CD8-positive, alpha-beta memory T cell (primary cell): ENCODE results near the gene GPR155. TPM values are rescaled to one million over a fixed set of nuclear protein-coding genes. Genes with fewer than 3 reads are reported as not detected.
"Not testable (repeated sequence)": the region's sequence is repeated elsewhere in the genome, so short reads cannot be mapped to it uniquely, and the experiment has no call there.

Experiments used
- CTCF ChIA-PET: fragments of 350-600 bp; sonication (Branson Sonifier 250); formaldehyde crosslinking; loops from one replicate; lab custom pipeline; 2021; ENCODE audit warnings: antibody characterized with exemption; lab: Charles Lee
- POLR2A ChIA-PET: fragments of 350-600 bp; sonication (Branson Sonifier 250); formaldehyde crosslinking; loops from one replicate; lab custom pipeline; 2021; ENCODE audit warnings: antibody characterized with exemption; lab: Charles Lee
- DNase-seq, 5 donors: peaks; one replicate each; pipeline versions ENCODE4 v3.0.0 to v3.0.0-alpha.2; 2020 to 2022; ENCODE audit warnings: mixed read lengths in 1 of 5
- H3K27ac ChIP-seq: one replicate; pipeline ENCODE4 v1.7.0; 2013; ENCODE audit warnings: low read depth, mild to moderate bottlenecking, low read length, moderate library complexity
- H3K27me3 ChIP-seq: 2 replicates; pipeline ENCODE4 v1.7.0; 2013; ENCODE audit warnings: low read length, mild to moderate bottlenecking; ENCODE audit not compliant: insufficient read depth, poor library complexity, severe bottlenecking
- H3K36me3 ChIP-seq: 2 replicates; pipeline ENCODE4 v1.7.0; 2013; ENCODE audit warnings: mild to moderate bottlenecking, low read length, moderate library complexity; ENCODE audit not compliant: insufficient read depth
- H3K4me1 ChIP-seq: 2 replicates; pipeline ENCODE4 v1.7.0; 2013; ENCODE audit warnings: mild to moderate bottlenecking, low read length, moderate library complexity; ENCODE audit not compliant: insufficient read depth
- H3K4me3 ChIP-seq: 2 replicates; pipeline ENCODE4 v1.7.0; 2013; ENCODE audit warnings: mild to moderate bottlenecking, low read length
- H3K9me3 ChIP-seq: 2 replicates; pipeline ENCODE4 v1.7.0; 2013; ENCODE audit warnings: mild to moderate bottlenecking, low read length
- H3K27ac Mint-ChIP-seq, 8 donors: one replicate each; pipeline ENCODE4 v1.8.0; 2020 to 2021; ENCODE audit warnings: mixed read lengths in 8 of 8, mild to moderate bottlenecking in 6 of 8, inconsistent platforms in 3 of 8, moderate library complexity in 3 of 8
- H3K27me3 Mint-ChIP-seq, 2 donors: one replicate each; pipeline ENCODE4 v1.8.0; 2020 to 2021; ENCODE audit warnings: mixed read lengths in 2 of 2, mild to moderate bottlenecking in 1 of 2, moderate library complexity in 1 of 2
- H3K36me3 Mint-ChIP-seq, 3 donors: one replicate each; pipeline ENCODE4 v1.8.0; 2020 to 2021; ENCODE audit warnings: mixed read lengths in 3 of 3, inconsistent platforms in 1 of 3, mild to moderate bottlenecking in 1 of 3
- H3K4me1 Mint-ChIP-seq, 3 donors: one replicate each; pipeline ENCODE4 v1.8.0; 2020 to 2021; ENCODE audit warnings: mixed read lengths in 3 of 3, inconsistent platforms in 1 of 3, mild to moderate bottlenecking in 1 of 3
- H3K4me3 Mint-ChIP-seq, 7 donors: one replicate each; pipeline ENCODE4 v1.8.0; 2020 to 2021; ENCODE audit warnings: mixed read lengths in 7 of 7, mild to moderate bottlenecking in 6 of 7, moderate library complexity in 4 of 7, inconsistent platforms in 2 of 7
- H3K9me3 Mint-ChIP-seq, 5 donors: one replicate each; pipeline ENCODE4 v1.8.0; 2020 to 2022; ENCODE audit warnings: mixed read lengths in 5 of 5, mild to moderate bottlenecking in 3 of 5, moderate library complexity in 2 of 5, inconsistent platforms in 1 of 5
- polyA plus RNA-seq: library from polyadenylated mRNA; unstranded; fragments of 300-500 nt; fragmentation: Illumina TruSeq; gene quantifications from one replicate; pipeline ENCODE4 v1.2.3, GENCODE V29; 2021
- total RNA-seq, 2 experiments: library from RNA; stranded (reverse); gene quantifications; one replicate each; pipeline ENCODE4 v1.2.3, GENCODE V29; 2021

The GPR155 gene
- total and polyA plus RNA-seq, 3 experiments from 2014 or later, result 4.5 to 12.6 (median 6.2) TPM

DNA sequence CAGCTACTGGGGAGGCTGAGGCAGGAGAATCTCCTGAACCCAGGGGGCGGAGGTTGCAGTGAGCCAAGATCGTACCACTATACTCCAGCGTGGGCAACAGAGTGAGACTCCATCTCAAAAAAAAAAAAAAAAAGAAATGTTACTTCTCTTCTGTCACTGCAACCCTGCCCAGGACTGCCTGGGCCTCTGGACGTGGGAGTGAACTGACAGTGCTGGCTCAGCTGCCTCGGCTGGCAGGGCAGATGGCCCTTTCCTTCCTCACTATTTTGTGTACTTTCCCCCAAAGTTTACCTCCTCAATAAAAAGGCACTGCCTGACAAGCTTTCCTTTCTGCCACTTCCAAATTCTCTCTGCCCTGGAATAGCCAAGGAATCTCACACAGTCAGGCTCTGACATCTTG lies 12.5 kb upstream of the GPR155 start:
- H3K36me3 Mint-ChIP-seq, result peaks cover 0 to 6% (median 0%) of the 10 kb centered on the region in 3 donors
- H3K27ac Mint-ChIP-seq, result peak overlapping the region in 3 of 8 donors; percentile 57 to 84 (median 66)
- no peak overlapping the region for H3K27ac ChIP-seq
- no peaks in the 10 kb centered on the region for H3K9me3 ChIP-seq
- DNase-seq, result no peak
- no peak overlapping the region for H3K4me3 Mint-ChIP-seq
- ChIA-PET POLR2A (no interaction called here), CTCF (interaction anchor here (1.3 to 1.4 kb wide), 2 partner anchors 10 to 15 kb away, joined by 3 to 4 read pairs; no protein-coding TSS in a partner anchor)
- H3K9me3 Mint-ChIP-seq, result no peaks in the 10 kb centered on the region
- H3K27me3 Mint-ChIP-seq, result no peaks in the 10 kb centered on the region
- peaks cover 19% of the 10 kb centered on the region for H3K4me1 ChIP-seq
- H3K4me1 Mint-ChIP-seq, result peaks cover 22 to 24% (median 22%) of the 10 kb centered on the region in 3 donors
- no peaks in the 10 kb centered on the region for H3K36me3 ChIP-seq
- no peak overlapping the region for H3K4me3 ChIP-seq
- H3K27me3 ChIP-seq, result no peaks in the 10 kb centered on the region

DNA sequence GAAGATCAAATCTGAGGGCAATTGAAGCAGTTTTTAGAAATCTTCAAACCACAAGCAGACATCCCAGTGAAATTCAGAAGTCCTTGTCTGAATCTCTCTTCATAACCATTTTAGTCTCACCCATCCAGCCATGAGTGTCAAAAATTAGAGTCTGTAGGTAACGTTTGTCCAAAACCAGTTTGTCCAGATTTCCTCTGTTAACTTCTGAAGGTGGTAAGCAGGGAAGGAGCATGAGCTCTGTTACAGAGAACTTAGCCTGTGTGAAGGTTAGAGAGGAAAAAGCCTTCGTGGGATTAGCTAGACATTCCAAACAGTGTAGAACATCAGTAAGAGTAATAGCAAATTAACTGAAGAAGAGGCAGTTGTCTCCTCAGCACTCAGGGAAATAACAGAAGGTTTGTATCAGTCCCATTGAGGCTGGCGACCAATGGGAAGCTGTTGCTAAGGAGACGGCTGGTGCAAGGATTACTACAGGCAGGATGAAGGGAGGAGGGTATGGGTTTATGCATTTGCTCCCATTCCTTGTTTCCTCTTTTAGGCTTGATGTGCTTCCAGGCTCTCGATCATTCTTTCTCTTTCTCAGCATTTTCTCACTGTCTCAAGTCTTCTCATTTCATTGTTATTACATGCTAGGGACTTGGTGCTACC lies 8.7 kb upstream of the GPR155 start:
- no peaks in the 10 kb centered on the region for H3K27me3 ChIP-seq
- H3K27ac ChIP-seq, result no peak overlapping the region
- Mint-ChIP-seq H3K27me3 (no peaks in the 10 kb centered on the region), H3K36me3 (peaks cover 0 to 6% (median 0%) of the 10 kb centered on the region in 3 donors), H3K4me3 (peak overlapping the region in 4 of 7 donors; percentile 4 to 50 (median 18)), H3K9me3 (no peaks in the 10 kb centered on the region), H3K4me1 (peaks cover 56 to 62% (median 61%) of the 10 kb centered on the region in 3 donors), H3K27ac (peak overlapping the region; percentile 87 to 99 (median 94))
- ChIA-PET CTCF (interaction anchor here (0.6 to 1.5 kb wide), 4 partner anchors 11 to 79 kb away, joined by 3 to 4 read pairs (median 3); no protein-coding TSS in a partner anchor), POLR2A (no interaction called here)
- no peaks in the 10 kb centered on the region for H3K36me3 ChIP-seq
- no peak overlapping the region for H3K4me3 ChIP-seq
- peaks cover 53% of the 10 kb centered on the region for H3K4me1 ChIP-seq
- no peaks in the 10 kb centered on the region for H3K9me3 ChIP-seq
- no peak for DNase-seq

DNA sequence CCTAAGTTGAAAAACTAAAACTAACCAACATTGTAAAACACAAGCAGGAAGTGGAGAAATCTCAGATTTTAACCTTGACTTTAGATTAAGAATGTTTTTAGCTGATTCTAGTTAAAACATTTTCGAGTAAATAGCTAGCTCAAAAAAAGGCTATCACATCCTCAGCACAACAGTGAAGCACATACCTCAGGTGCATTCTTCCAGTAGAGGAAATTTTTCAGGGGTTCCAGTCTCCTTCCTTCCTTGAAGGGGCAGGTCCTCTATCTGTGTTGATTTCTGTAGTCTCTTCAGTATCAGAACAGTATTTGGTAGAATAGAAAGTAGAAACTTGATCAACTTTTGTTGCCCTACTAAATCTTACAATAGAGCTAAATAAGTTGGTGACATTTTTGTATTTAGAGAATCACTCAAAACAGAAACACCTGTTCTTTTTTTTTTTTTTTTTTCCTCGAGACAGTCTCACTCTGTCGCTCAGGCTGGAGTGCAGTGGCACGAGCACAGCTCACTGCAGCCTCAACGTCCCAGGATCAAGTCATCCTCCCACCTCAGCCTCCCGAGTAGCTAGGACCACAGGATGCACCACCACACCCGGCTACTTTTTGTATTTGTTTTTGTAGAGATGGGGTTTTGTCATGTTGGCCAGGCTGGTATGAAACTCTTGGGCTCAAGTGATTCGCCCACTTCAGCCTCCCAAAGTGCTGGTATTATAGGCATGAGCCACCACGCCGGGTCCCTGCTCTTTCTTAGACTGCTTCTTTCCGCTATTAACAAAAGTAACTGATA lies 6.9 kb upstream of the GPR155 start:
- Histone ChIP-seq H3K36me3 (no peaks in the 10 kb centered on the region), H3K4me1 (peaks cover 70% of the 10 kb centered on the region), H3K27ac (peak overlapping the region; percentile 70), H3K27me3 (no peaks in the 10 kb centered on the region), H3K4me3 (peak overlapping the region; percentile 60), H3K9me3 (no peaks in the 10 kb centered on the region)
- no peak for DNase-seq
- peaks cover 69 to 78% (median 77%) of the 10 kb centered on the region in 3 donors for H3K4me1 Mint-ChIP-seq
- POLR2A ChIA-PET, result interaction anchor here (0.6 to 2.2 kb wide), 17 partner anchors 8 to 583 kb away, joined by 3 to 13 read pairs (median 4); partner anchors contain the start of gene WIPF1
- H3K27ac Mint-ChIP-seq, result peak overlapping the region; percentile 87 to 99 (median 97)
- H3K9me3 Mint-ChIP-seq, result no peaks in the 10 kb centered on the region
- H3K27me3 Mint-ChIP-seq, result no peaks in the 10 kb centered on the region
- CTCF ChIA-PET, result interaction anchor here (0.9 to 2.5 kb wide), 12 partner anchors 9 to 194 kb away, joined by 3 to 13 read pairs (median 4); partner anchors contain the start of gene WIPF1
- no peaks in the 10 kb centered on the region for H3K36me3 Mint-ChIP-seq
- peak overlapping the region; percentile 84 to 93 (median 91) for H3K4me3 Mint-ChIP-seq

DNA sequence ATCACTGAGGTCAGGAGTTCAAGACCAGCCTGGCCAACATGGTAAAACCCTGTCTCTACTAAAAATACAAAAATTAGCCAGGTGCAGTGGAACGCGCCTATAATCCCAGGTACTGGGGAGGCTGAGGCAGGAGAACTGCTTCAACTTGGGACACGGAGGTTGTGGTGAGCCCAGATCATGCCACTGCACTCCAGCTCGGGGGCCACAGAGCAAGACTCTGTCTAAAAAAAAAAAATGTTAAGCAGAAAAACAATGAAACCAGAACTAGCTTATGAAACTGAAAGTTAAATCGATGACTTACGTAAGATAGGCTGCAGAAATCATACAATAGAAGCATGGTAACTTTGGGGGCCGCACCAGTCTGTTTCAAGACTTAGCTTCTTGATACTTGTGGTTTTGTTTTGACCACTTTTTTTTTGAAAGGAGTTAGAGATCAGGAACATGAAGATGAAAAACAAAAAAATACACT lies 6.2 kb upstream of the GPR155 start:
- H3K9me3 Mint-ChIP-seq, result no peaks in the 10 kb centered on the region
- peak overlapping the region; percentile 87 to 99 (median 97) for H3K27ac Mint-ChIP-seq
- Histone ChIP-seq H3K4me1 (peaks cover 78% of the 10 kb centered on the region), H3K9me3 (no peaks in the 10 kb centered on the region), H3K27me3 (no peaks in the 10 kb centered on the region), H3K36me3 (no peaks in the 10 kb centered on the region), H3K4me3 (peak overlapping the region; percentile 60), H3K27ac (peak overlapping the region; percentile 70)
- peaks cover 75 to 86% (median 84%) of the 10 kb centered on the region in 3 donors for H3K4me1 Mint-ChIP-seq
- peak overlapping the region; percentile 84 to 93 (median 91) for H3K4me3 Mint-ChIP-seq
- H3K36me3 Mint-ChIP-seq, result no peaks in the 10 kb centered on the region
- peak; percentile 43 to 87 (median 83) for DNase-seq
- ChIA-PET POLR2A (interaction anchor here (0.6 to 2.2 kb wide), 16 partner anchors 9 to 191 kb away, joined by 3 to 13 read pairs (median 5); partner anchors contain the start of gene WIPF1), CTCF (interaction anchor here (1.0 to 2.5 kb wide), 11 partner anchors 9 to 194 kb away, joined by 3 to 13 read pairs (median 4); partner anchors contain the start of gene WIPF1)
- no peaks in the 10 kb centered on the region for H3K27me3 Mint-ChIP-seq

DNA sequence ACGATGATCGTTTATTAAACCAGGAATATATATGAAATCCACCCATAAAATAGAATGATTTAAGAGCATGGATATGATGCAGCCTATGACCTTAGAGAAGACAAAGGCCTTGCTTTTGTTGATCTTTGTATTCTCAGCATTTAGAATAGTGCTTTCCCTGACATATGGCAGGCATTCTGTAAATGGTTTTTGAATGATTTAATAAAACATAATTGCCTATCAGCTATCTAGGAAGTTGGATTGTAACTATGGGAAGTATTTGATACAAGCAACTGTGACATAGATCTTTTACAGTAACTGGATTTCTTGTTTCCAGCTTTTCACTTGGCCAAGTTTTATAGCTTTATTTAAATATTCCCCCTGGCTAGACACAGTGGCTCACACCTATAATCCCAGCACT lies 5.1 kb upstream of the GPR155 start:
- H3K4me3 Mint-ChIP-seq, result peak overlapping the region; percentile 11 to 91 (median 43)
- POLR2A ChIA-PET, result interaction anchor here (0.5 to 2.2 kb wide), 3 partner anchors 18 to 63 kb away, joined by 3 to 6 read pairs (median 6); no protein-coding TSS in a partner anchor

DNA sequence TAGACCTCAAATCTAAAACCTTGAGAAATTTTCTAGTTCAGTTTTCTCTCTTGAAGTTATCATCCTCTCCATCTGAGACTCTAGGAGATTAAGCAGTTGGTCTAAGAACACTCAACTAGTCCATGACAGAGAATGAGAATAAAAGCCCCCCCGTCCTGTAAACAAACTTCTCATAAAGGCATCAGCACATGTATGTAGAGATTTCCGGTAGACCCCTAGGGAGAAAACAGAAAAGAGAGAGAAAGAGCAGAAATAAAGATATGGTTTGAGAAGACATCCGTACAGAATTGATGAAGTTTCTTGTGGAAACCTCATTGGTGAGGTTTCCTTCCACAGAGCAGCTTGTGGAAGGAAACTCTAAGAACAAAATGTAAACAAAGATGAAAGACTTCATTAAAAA lies 3.2 kb upstream of the GPR155 start:
- peaks cover 79% of the 10 kb centered on the region for H3K4me1 ChIP-seq
- peak overlapping the region; percentile 72 to 94 (median 88) for H3K27ac Mint-ChIP-seq
- peak overlapping the region; percentile 77 to 100 (median 85) for H3K4me3 Mint-ChIP-seq
- H3K36me3 ChIP-seq, result no peaks in the 10 kb centered on the region
- H3K27me3 Mint-ChIP-seq, result no peaks in the 10 kb centered on the region
- no peaks in the 10 kb centered on the region for H3K27me3 ChIP-seq
- POLR2A ChIA-PET, result interaction anchor here (1.1 kb wide), 1 partner anchor 14 kb away, joined by 5 read pairs; no protein-coding TSS in a partner anchor
- H3K4me3 ChIP-seq, result peak overlapping the region; percentile 16
- H3K4me1 Mint-ChIP-seq, result peaks cover 79 to 90% (median 89%) of the 10 kb centered on the region in 3 donors
- CTCF ChIA-PET, result interaction anchor here (1.8 kb wide), 1 partner anchor 27 kb away, joined by 5 read pairs; no protein-coding TSS in a partner anchor
- peak overlapping the region; percentile 2 for H3K27ac ChIP-seq
- no peaks in the 10 kb centered on the region for H3K9me3 Mint-ChIP-seq
- H3K9me3 ChIP-seq, result no peaks in the 10 kb centered on the region
- DNase-seq, result peak in 2 of 5 donors; percentile 21 to 34
- H3K36me3 Mint-ChIP-seq, result peaks cover 0 to 11% (median 0%) of the 10 kb centered on the region in 3 donors

More for the DNA sequence above, 5.1 kb upstream of the GPR155 start:
- Histone ChIP-seq H3K4me3 (no peak overlapping the region), H3K36me3 (no peaks in the 10 kb centered on the region), H3K9me3 (no peaks in the 10 kb centered on the region), H3K4me1 (peaks cover 85% of the 10 kb centered on the region), H3K27me3 (no peaks in the 10 kb centered on the region), H3K27ac (no peak overlapping the region)
- CTCF ChIA-PET, result interaction anchor here (1.3 to 1.5 kb wide), 2 partner anchors 30 to 56 kb away, joined by 6 read pairs; no protein-coding TSS in a partner anchor
- Mint-ChIP-seq H3K27me3 (no peaks in the 10 kb centered on the region), H3K4me1 (peaks cover 82 to 95% (median 94%) of the 10 kb centered on the region in 3 donors), H3K9me3 (no peaks in the 10 kb centered on the region), H3K27ac (peak overlapping the region; percentile 71 to 99 (median 94)), H3K36me3 (peaks cover 0 to 3% (median 0%) of the 10 kb centered on the region in 3 donors)
- DNase-seq, result no peak

DNA sequence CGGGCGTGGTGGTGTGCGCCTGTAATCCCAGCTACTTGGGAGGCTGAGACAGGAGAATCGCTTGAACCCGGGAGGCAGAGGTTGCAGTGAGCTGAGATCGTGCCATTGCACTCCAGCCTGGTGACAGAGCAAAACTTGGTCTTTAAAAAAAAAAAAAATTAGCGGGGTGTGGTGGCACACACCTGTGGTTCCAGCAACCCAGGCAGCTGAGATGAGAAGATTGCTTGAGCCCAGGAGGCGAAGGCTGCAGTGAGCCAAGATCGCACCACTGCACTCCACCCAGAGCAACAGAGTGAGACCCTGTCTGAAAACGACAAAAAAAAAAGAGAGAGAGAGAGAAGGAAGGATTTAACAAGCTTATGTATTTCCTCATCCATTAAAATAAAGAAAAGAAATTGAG lies 2.7 kb upstream of the GPR155 start:
- H3K27ac ChIP-seq, result peak overlapping the region; percentile 2
- Mint-ChIP-seq H3K4me3 (peak overlapping the region; percentile 77 to 100 (median 85)), H3K27ac (peak overlapping the region; percentile 72 to 94 (median 88)), H3K36me3 (peaks cover 0 to 11% (median 0%) of the 10 kb centered on the region in 3 donors), H3K4me1 (peaks cover 80 to 90% (median 89%) of the 10 kb centered on the region in 3 donors)
- CTCF ChIA-PET, result interaction anchor here (0.7 to 1.8 kb wide), 2 partner anchors 26 to 59 kb away, joined by 3 to 5 read pairs; no protein-coding TSS in a partner anchor
- H3K27me3 Mint-ChIP-seq, H3K9me3 Mint-ChIP-seq, H3K9me3 ChIP-seq, H3K27me3 ChIP-seq, H3K36me3 ChIP-seq: not testable (repeated sequence)
- DNase-seq, result peak; percentile 12 to 59 (median 47)
- peak overlapping the region; percentile 16 for H3K4me3 ChIP-seq
- POLR2A ChIA-PET, result interaction anchor here (0.8 to 1.1 kb wide), 2 partner anchors 14 to 58 kb away, joined by 3 to 5 read pairs; no protein-coding TSS in a partner anchor
- H3K4me1 ChIP-seq, result peaks cover 79% of the 10 kb centered on the region
